Measurements from ENCODE around the gene NAA11.

Gene NAA11

DNA sequence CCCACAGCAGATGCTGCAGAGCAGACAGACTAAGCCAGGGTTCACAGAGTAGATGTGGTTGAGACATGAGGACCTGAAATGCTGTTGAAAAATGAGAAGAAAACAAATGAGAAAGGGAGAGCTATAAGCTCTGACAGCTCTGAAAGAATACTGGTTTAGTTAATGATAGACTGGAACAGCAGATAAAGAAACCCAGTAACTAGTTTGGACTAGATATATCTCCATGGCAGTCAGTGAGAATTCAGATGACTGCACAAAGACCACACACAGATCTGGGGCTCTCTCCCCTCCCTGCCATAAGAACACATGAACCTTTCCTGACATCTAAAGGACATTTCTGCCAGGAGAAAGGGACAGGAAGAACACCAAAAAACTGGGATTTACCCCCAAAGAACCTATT lies 8.2 kb downstream of the NAA11 start:
- no peak overlapping the region for H3K18ac ChIP-seq (ENCODE audit: low read length)
- no peak overlapping the region for H2BK15ac ChIP-seq (ENCODE audit: low read length)
- peak overlapping the region; percentile 75 for H2AFZ ChIP-seq (ENCODE audit: low read length)
- H3K4me2 ChIP-seq (ENCODE audit: insufficient read depth, low read length, poor library complexity, severe bottlenecking), result no peak overlapping the region
- H3K27me3 ChIP-seq (ENCODE audit: control insufficient read depth in 3 of 3, insufficient read depth in 3 of 3, low read depth in 1 of 3, low read length in 3 of 3), result no peaks in the 10 kb centered on the region
- H3K14ac ChIP-seq (ENCODE audit: low read length), result no peak overlapping the region
- no peak overlapping the region for H2BK12ac ChIP-seq (ENCODE audit: low read length)
- peaks cover 0 to 10% of the 10 kb centered on the region in 2 donors for H3K4me1 ChIP-seq (ENCODE audit: control insufficient read depth in 2 of 2, insufficient read depth in 1 of 2, low read depth in 1 of 2, low read length in 2 of 2)
- H2BK5ac ChIP-seq (ENCODE audit: low read length), result no peak overlapping the region
- no peaks in the 10 kb centered on the region for H3K79me1 ChIP-seq (ENCODE audit: low read depth, low read length)
- H4K91ac ChIP-seq (ENCODE audit: low read depth, low read length, poor library complexity), result no peak overlapping the region
- H2BK120ac ChIP-seq (ENCODE audit: low read depth, low read length), result no peak overlapping the region
- DNase-seq (ENCODE audit: low spot score), result no peak
- H3K9me3 ChIP-seq (replicated peaks in 1 of 2; ENCODE audit: control insufficient read depth in 2 of 2, insufficient read depth in 1 of 2, low read depth in 1 of 2, low read length in 2 of 2), result no peaks in the 10 kb centered on the region
- no peak overlapping the region for H3K4me3 ChIP-seq (ENCODE audit: low read length in 2 of 2)
- no peak overlapping the region for H3K4ac ChIP-seq (ENCODE audit: low read length)
- no peak overlapping the region for H2AK5ac ChIP-seq (ENCODE audit: low read depth, low read length)
- no peak overlapping the region for H3K9ac ChIP-seq (ENCODE audit: low read depth, low read length, poor library complexity)
- no peak overlapping the region for H4K8ac ChIP-seq (ENCODE audit: low read depth, low read length)
- no peak overlapping the region for H3K27ac ChIP-seq (replicated peaks; ENCODE audit: low read length)
- H3K23ac ChIP-seq (ENCODE audit: low read depth, low read length, poor library complexity), result no peak overlapping the region
- no peaks in the 10 kb centered on the region for H3K36me3 ChIP-seq (replicated peaks in 1 of 2; ENCODE audit: control insufficient read depth in 2 of 2, insufficient read depth in 2 of 2, low read length in 2 of 2)

DNA sequence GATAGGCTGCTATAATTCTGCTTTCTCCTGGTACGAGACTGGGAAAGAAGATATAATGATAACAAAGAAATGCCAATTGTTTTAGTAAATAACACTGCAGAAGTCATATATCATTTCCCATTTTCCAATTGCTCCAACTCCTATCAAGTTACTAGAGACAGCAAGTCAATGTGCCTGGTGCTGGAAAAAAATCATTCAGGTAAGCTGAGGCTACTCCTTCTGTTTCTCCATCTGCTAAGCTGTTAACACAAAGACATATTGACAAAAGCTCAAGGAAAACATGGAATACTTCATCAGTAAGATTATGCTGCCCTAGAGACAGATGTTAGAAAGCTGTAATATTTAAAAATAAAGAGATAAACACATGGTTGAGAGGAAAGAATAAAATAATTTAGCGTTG lies 10.0 kb downstream of the NAA11 start:
- Histone ChIP-seq H4K8ac (ENCODE audit: low read depth, low read length) (no peak overlapping the region), H3K4me2 (ENCODE audit: insufficient read depth, low read length, poor library complexity, severe bottlenecking) (no peak overlapping the region), H3K18ac (ENCODE audit: low read length) (no peak overlapping the region), H3K9ac (ENCODE audit: low read depth, low read length, poor library complexity) (no peak overlapping the region), H3K9me3 (replicated peaks in 1 of 2; ENCODE audit: control insufficient read depth in 2 of 2, insufficient read depth in 1 of 2, low read depth in 1 of 2, low read length in 2 of 2) (no peaks in the 10 kb centered on the region), H3K79me1 (ENCODE audit: low read depth, low read length) (no peaks in the 10 kb centered on the region), H3K4ac (ENCODE audit: low read length) (no peak overlapping the region), H2BK5ac (ENCODE audit: low read length) (no peak overlapping the region), H3K27me3 (ENCODE audit: control insufficient read depth in 3 of 3, insufficient read depth in 3 of 3, low read depth in 1 of 3, low read length in 3 of 3) (no peaks in the 10 kb centered on the region), H2BK12ac (ENCODE audit: low read length) (no peak overlapping the region), H3K4me1 (ENCODE audit: control insufficient read depth in 2 of 2, insufficient read depth in 1 of 2, low read depth in 1 of 2, low read length in 2 of 2) (peaks cover 0 to 10% of the 10 kb centered on the region in 2 donors), H2AFZ (ENCODE audit: low read length) (no peak overlapping the region), H4K91ac (ENCODE audit: low read depth, low read length, poor library complexity) (no peak overlapping the region), H3K4me3 (ENCODE audit: low read length in 2 of 2) (no peak overlapping the region), H2AK5ac (ENCODE audit: low read depth, low read length) (no peak overlapping the region), H3K23ac (ENCODE audit: low read depth, low read length, poor library complexity) (no peak overlapping the region), H3K14ac (ENCODE audit: low read length) (no peak overlapping the region), H3K27ac (replicated peaks; ENCODE audit: low read length) (no peak overlapping the region), H3K36me3 (replicated peaks in 1 of 2; ENCODE audit: control insufficient read depth in 2 of 2, insufficient read depth in 2 of 2, low read length in 2 of 2) (no peaks in the 10 kb centered on the region), H2BK15ac (ENCODE audit: low read length) (no peak overlapping the region), H2BK120ac (ENCODE audit: low read depth, low read length) (no peak overlapping the region)
- no peak for DNase-seq (ENCODE audit: low spot score)
- WGBS, 2 donors (ENCODE audit: extremely low coverage in 2 of 2, insufficient read length in 2 of 2, insufficient replicate concordance in 1 of 2), result 100% methylated on average over 1 of the region's 2 CpGs

DNA sequence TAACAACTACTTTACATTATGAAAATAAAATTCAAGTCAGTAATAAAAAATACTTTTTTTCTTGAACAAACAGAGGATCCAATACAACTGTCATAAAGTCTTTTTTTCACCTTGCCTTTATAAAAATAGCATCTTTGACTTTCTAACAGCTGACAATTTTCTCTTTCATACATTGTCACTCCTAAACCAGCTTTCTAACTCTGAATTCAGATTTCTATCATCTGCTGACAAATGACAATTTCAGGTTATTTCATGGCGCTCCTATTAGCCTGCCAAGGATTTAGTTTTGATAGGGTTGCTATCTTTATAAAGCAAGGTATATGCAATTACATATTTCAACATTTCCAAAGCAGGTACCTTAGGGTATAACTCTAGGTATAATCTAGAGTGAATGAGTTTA lies 14.6 kb downstream of the NAA11 start:
- H3K27ac ChIP-seq (replicated peaks; ENCODE audit: low read length), result no peak overlapping the region
- no CpG with 5 or more reads among the region's 1 CpG for WGBS, 2 donors (ENCODE audit: extremely low coverage in 2 of 2, insufficient read length in 2 of 2, insufficient replicate concordance in 1 of 2)
- H3K27me3 ChIP-seq (ENCODE audit: control insufficient read depth in 3 of 3, insufficient read depth in 3 of 3, low read depth in 1 of 3, low read length in 3 of 3), result no peaks in the 10 kb centered on the region
- H2BK15ac ChIP-seq (ENCODE audit: low read length), result no peak overlapping the region
- H3K36me3 ChIP-seq (replicated peaks in 1 of 2; ENCODE audit: control insufficient read depth in 2 of 2, insufficient read depth in 2 of 2, low read length in 2 of 2), result no peaks in the 10 kb centered on the region
- H3K4me3 ChIP-seq (ENCODE audit: low read length in 2 of 2), result no peak overlapping the region
- no peak overlapping the region for H2BK120ac ChIP-seq (ENCODE audit: low read depth, low read length)
- H3K9me3 ChIP-seq (replicated peaks in 1 of 2; ENCODE audit: control insufficient read depth in 2 of 2, insufficient read depth in 1 of 2, low read depth in 1 of 2, low read length in 2 of 2), result no peaks in the 10 kb centered on the region
- no peak overlapping the region for H3K9ac ChIP-seq (ENCODE audit: low read depth, low read length, poor library complexity)
- H3K18ac ChIP-seq (ENCODE audit: low read length), result no peak overlapping the region
- no peak overlapping the region for H3K14ac ChIP-seq (ENCODE audit: low read length)
- no peak overlapping the region for H2BK12ac ChIP-seq (ENCODE audit: low read length)
- H3K4ac ChIP-seq (ENCODE audit: low read length), result no peak overlapping the region
- H3K4me2 ChIP-seq (ENCODE audit: insufficient read depth, low read length, poor library complexity, severe bottlenecking), result no peak overlapping the region
- H3K79me1 ChIP-seq (ENCODE audit: low read depth, low read length), result no peaks in the 10 kb centered on the region
- DNase-seq (ENCODE audit: low spot score), result no peak
- no peak overlapping the region for H2AK5ac ChIP-seq (ENCODE audit: low read depth, low read length)
- no peak overlapping the region for H2BK5ac ChIP-seq (ENCODE audit: low read length)
- no peak overlapping the region for H2AFZ ChIP-seq (ENCODE audit: low read length)
- H3K4me1 ChIP-seq (ENCODE audit: control insufficient read depth in 2 of 2, insufficient read depth in 1 of 2, low read depth in 1 of 2, low read length in 2 of 2), result peaks cover 0 to 2% of the 10 kb centered on the region in 2 donors
- H4K91ac ChIP-seq (ENCODE audit: low read depth, low read length, poor library complexity), result no peak overlapping the region
- no peak overlapping the region for H4K8ac ChIP-seq (ENCODE audit: low read depth, low read length)
- H3K23ac ChIP-seq (ENCODE audit: low read depth, low read length, poor library complexity), result no peak overlapping the region

DNA sequence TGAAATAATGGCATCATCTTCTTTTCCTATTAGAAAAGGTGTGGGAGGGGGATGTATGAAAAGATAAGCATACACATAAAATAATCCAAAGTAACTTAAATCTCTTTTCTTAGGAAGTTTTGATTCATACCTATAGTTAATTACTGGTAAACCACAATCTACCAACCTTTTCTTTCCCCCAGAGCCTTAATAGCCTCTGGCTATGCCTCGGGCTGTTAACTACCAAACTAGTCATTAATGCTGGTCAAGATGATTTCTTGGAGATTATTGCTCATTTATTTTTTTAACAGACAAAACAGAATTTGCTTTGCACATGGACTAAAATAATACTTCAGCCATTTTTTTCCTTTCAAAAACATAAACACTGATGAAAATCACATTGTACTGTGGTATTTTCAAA lies 16.9 kb downstream of the NAA11 start:
- WGBS, 2 donors (ENCODE audit: extremely low coverage in 2 of 2, insufficient read length in 2 of 2, insufficient replicate concordance in 1 of 2), result no CpG with 5 or more reads among the region's 1 CpG
- no peaks in the 10 kb centered on the region for H3K4me1 ChIP-seq (ENCODE audit: control insufficient read depth in 2 of 2, insufficient read depth in 1 of 2, low read depth in 1 of 2, low read length in 2 of 2)

More for the DNA sequence above, 16.9 kb downstream of the NAA11 start:
- no peak overlapping the region for H2AK5ac ChIP-seq (ENCODE audit: low read depth, low read length)
- H4K8ac ChIP-seq (ENCODE audit: low read depth, low read length), result no peak overlapping the region
- no peak overlapping the region for H2AFZ ChIP-seq (ENCODE audit: low read length)
- H3K27me3 ChIP-seq (ENCODE audit: control insufficient read depth in 3 of 3, insufficient read depth in 3 of 3, low read depth in 1 of 3, low read length in 3 of 3), result no peaks in the 10 kb centered on the region
- no peak overlapping the region for H3K18ac ChIP-seq (ENCODE audit: low read length)
- H2BK15ac ChIP-seq (ENCODE audit: low read length), result no peak overlapping the region
- H3K4ac ChIP-seq (ENCODE audit: low read length), result no peak overlapping the region
- no peaks in the 10 kb centered on the region for H3K36me3 ChIP-seq (replicated peaks in 1 of 2; ENCODE audit: control insufficient read depth in 2 of 2, insufficient read depth in 2 of 2, low read length in 2 of 2)
- no peak overlapping the region for H3K9ac ChIP-seq (ENCODE audit: low read depth, low read length, poor library complexity)
- no peak overlapping the region for H3K23ac ChIP-seq (ENCODE audit: low read depth, low read length, poor library complexity)
- H3K14ac ChIP-seq (ENCODE audit: low read length), result no peak overlapping the region
- H2BK120ac ChIP-seq (ENCODE audit: low read depth, low read length), result no peak overlapping the region
- H3K79me1 ChIP-seq (ENCODE audit: low read depth, low read length), result no peaks in the 10 kb centered on the region
- no peak overlapping the region for H2BK12ac ChIP-seq (ENCODE audit: low read length)
- no peak overlapping the region for H3K27ac ChIP-seq (replicated peaks; ENCODE audit: low read length)
- H3K4me2 ChIP-seq (ENCODE audit: insufficient read depth, low read length, poor library complexity, severe bottlenecking), result no peak overlapping the region
- no peak overlapping the region for H3K4me3 ChIP-seq (ENCODE audit: low read length in 2 of 2)
- H3K9me3 ChIP-seq (replicated peaks in 1 of 2; ENCODE audit: control insufficient read depth in 2 of 2, insufficient read depth in 1 of 2, low read depth in 1 of 2, low read length in 2 of 2), result no peaks in the 10 kb centered on the region
- no peak overlapping the region for H2BK5ac ChIP-seq (ENCODE audit: low read length)
- no peak overlapping the region for H4K91ac ChIP-seq (ENCODE audit: low read depth, low read length, poor library complexity)
- no peak for DNase-seq (ENCODE audit: low spot score)

Data from neuronal stem cell (in vitro differentiated cells).